CD4-positive, alpha-beta T cell treated with Interferon gamma for 1 hour (primary cell): ENCODE data around the gene ATG4B.
A peak's percentile ranks its signal among the peaks of the same experiment; 100 is the strongest.

Experiments
- DNase-seq: peaks from one replicate; pipeline ENCODE4 v3.0.0-alpha.2; 2020

ATG4B gene

GRCh38 chr2:241668354-241668753, 30.9 kb downstream of the ATG4B start:
- DNase-seq = no peak

- no peak for DNase-seq
These were observed 31.3 kb downstream of the ATG4B start for GRCh38 chr2:241668839-241669238.

- DNase-seq = no peak
These were observed 33.0 kb downstream of the ATG4B start for GRCh38 chr2:241670333-241671110.

- DNase-seq = no peak
These were observed 34.2 kb downstream of the ATG4B start for GRCh38 chr2:241671457-241672240.

- no peak for DNase-seq
These were observed 35.0 kb downstream of the ATG4B start for GRCh38 chr2:241672243-241673188.

- DNase-seq = no peak
These were observed 35.7 kb downstream of the ATG4B start for GRCh38 chr2:241673189-241673663.

GRCh38 chr2:241673797-241674725, 36.6 kb downstream of the ATG4B start:
- no peak for DNase-seq

GRCh38 chr2:241675885-241676284, 38.4 kb downstream of the ATG4B start:
- DNase-seq = no peak

GRCh38 chr2:241676665-241677064, 39.2 kb downstream of the ATG4B start:
- no peak for DNase-seq

GRCh38 chr2:241677392-241677791, 39.9 kb downstream of the ATG4B start:
- no peak for DNase-seq

- DNase-seq = no peak
These were observed 40.8 kb downstream of the ATG4B start for GRCh38 chr2:241678307-241678706.

GRCh38 chr2:241678784-241679540, 41.5 kb downstream of the ATG4B start:
- no peak for DNase-seq

GRCh38 chr2:241680044-241680443, 42.6 kb downstream of the ATG4B start:
- no peak for DNase-seq

GRCh38 chr2:241680827-241681599, 43.5 kb downstream of the ATG4B start:
- DNase-seq = no peak

- DNase-seq = no peak
These were observed 48.8 kb downstream of the ATG4B start for GRCh38 chr2:241686324-241686649.

- DNase-seq = peak; percentile 94
These were observed 49.3 kb downstream of the ATG4B start, which contains the start of gene DTYMK for GRCh38 chr2:241686650-241687425. Gene DTYMK, minus strand, starts transcription at chr2:241686815. Its CDS starts 32 bp downstream, at chr2:241686783.

GRCh38 chr2:241689306-241689705, 51.8 kb downstream of the ATG4B start:
- DNase-seq = no peak

- no peak for DNase-seq
These were observed 52.8 kb downstream of the ATG4B start for GRCh38 chr2:241690202-241690717.

GRCh38 chr2:241692448-241692847, 55.0 kb downstream of the ATG4B start:
- no peak for DNase-seq
